ENCODE data around the gene ZNF662. TPM values are rescaled to one million over a fixed set of nuclear protein-coding genes. Genes with fewer than 3 reads are reported as not detected.

The ZNF662 gene
- total RNA-seq, result 0.42 and 0.64 TPM in 2 replicates

GRCh38 chr3:42906070-42906847 is at the start of gene ZNF662:
ZNF662 (plus strand) TSS chr3:42906142; CDS start chr3:42908115, 1,973 bp downstream.
- peaks cover 55% of the 10 kb centered on the region for H3K27me3 Mint-ChIP-seq
- H3K27ac Mint-ChIP-seq, result no peak within 1 kb of the TSS
- peaks cover 10% of the 10 kb centered on the region for H3K9me3 Mint-ChIP-seq
- intact Hi-C loops (cut with micrococcal nuclease), result no loop called here
- DNase-seq, result no peak
- peak within 1 kb of the TSS; percentile 29 for H3K4me3 Mint-ChIP-seq
- ChIA-PET CTCF (no interaction called here), POLR2A (no interaction called here)
- no peak for TF ChIP-seq CTCF (IDR thresholded peaks at IDR 0.05)
- peaks cover 6% of the 10 kb centered on the region for H3K4me1 Mint-ChIP-seq
- no peak for ATAC-seq (ENCODE audit: low read depth)
- no peaks in the 10 kb centered on the region for H3K36me3 Mint-ChIP-seq (ENCODE audit: low read depth)

- DNase-seq (no peak), ATAC-seq (ENCODE audit: low read depth) (no peak)
- Mint-ChIP-seq H3K4me1 (peaks cover 25% of the 10 kb centered on the region), H3K4me3 (peak overlapping the region; percentile 6), H3K36me3 (ENCODE audit: low read depth) (no peaks in the 10 kb centered on the region), H3K27me3 (peaks cover 6% of the 10 kb centered on the region), H3K9me3 (no peaks in the 10 kb centered on the region), H3K27ac (no peak overlapping the region)
- TF ChIP-seq CTCF (IDR thresholded peaks at IDR 0.05), result no peak
- intact Hi-C loops (cut with micrococcal nuclease), result no loop called here
- CTCF ChIA-PET, result no interaction called here
- POLR2A ChIA-PET, result interaction anchor here (0.7 kb wide), 1 partner anchor 13 kb away, joined by 3 read pairs; no protein-coding TSS in a partner anchor
Observed at GRCh38 chr3:42856544-42856943, 49.4 kb upstream of the ZNF662 start.

GRCh38 chr3:42864321-42864950 is 41.5 kb upstream of the ZNF662 start:
- ATAC-seq (ENCODE audit: low read depth) (no peak), DNase-seq (no peak)
- no peak for TF ChIP-seq CTCF (IDR thresholded peaks at IDR 0.05)
- intact Hi-C loops (cut with micrococcal nuclease), result no loop called here
- H3K27me3 Mint-ChIP-seq, result no peaks in the 10 kb centered on the region
- no peak overlapping the region for H3K4me3 Mint-ChIP-seq
- CTCF ChIA-PET, result no interaction called here
- no peaks in the 10 kb centered on the region for H3K4me1 Mint-ChIP-seq
- POLR2A ChIA-PET, result no interaction called here
- no peaks in the 10 kb centered on the region for H3K9me3 Mint-ChIP-seq
- no peaks in the 10 kb centered on the region for H3K36me3 Mint-ChIP-seq (ENCODE audit: low read depth)
- H3K27ac Mint-ChIP-seq, result no peak overlapping the region

- Mint-ChIP-seq H3K9me3 (no peaks in the 10 kb centered on the region), H3K4me1 (no peaks in the 10 kb centered on the region), H3K27me3 (no peaks in the 10 kb centered on the region), H3K27ac (no peak overlapping the region), H3K4me3 (no peak overlapping the region), H3K36me3 (ENCODE audit: low read depth) (no peaks in the 10 kb centered on the region)
- TF ChIP-seq CTCF (IDR thresholded peaks at IDR 0.05), result no peak
- CTCF ChIA-PET, result no interaction called here
- ATAC-seq (ENCODE audit: low read depth) (no peak), DNase-seq (no peak)
- POLR2A ChIA-PET, result no interaction called here
- intact Hi-C loops (cut with micrococcal nuclease), result no loop called here
Observed at GRCh38 chr3:42865256-42865655, 40.7 kb upstream of the ZNF662 start.

GRCh38 chr3:42867138-42867537 is 38.8 kb upstream of the ZNF662 start:
- CTCF ChIA-PET, result no interaction called here
- no peaks in the 10 kb centered on the region for H3K36me3 Mint-ChIP-seq (ENCODE audit: low read depth)
- H3K4me1 Mint-ChIP-seq, result no peaks in the 10 kb centered on the region
- no peak overlapping the region for H3K4me3 Mint-ChIP-seq
- TF ChIP-seq CTCF (IDR thresholded peaks at IDR 0.05), result no peak
- no peaks in the 10 kb centered on the region for H3K27me3 Mint-ChIP-seq
- DNase-seq (no peak), ATAC-seq (ENCODE audit: low read depth) (no peak)
- no peaks in the 10 kb centered on the region for H3K9me3 Mint-ChIP-seq
- intact Hi-C loops (cut with micrococcal nuclease), result no loop called here
- no peak overlapping the region for H3K27ac Mint-ChIP-seq
- POLR2A ChIA-PET, result no interaction called here

Data from activated B cell treated with CpG ODN at 0.5 μM for 24 hours (primary cell).